Activated CD8-positive, alpha-beta T cell treated with anti-CD3 and anti-CD28 coated beads, Interleukin-2, amount 10 ng/mL, durations not matched to agents 7 days and 5 days (primary cell): ENCODE measurements around the gene KITLG. TPM values are rescaled to one million over a fixed set of nuclear protein-coding genes. Genes with fewer than 3 reads are reported as not detected.

Source experiments
- ATAC-seq: fragments of 150-1000 bp; cut with Tn5 transposase; one replicate; pipeline ENCODE4 v1.10.0; 2021; ENCODE audit warnings: moderate library complexity
- CTCF ChIA-PET: fragments of 350-600 bp; sonication (Branson Sonifier 250); formaldehyde crosslinking; loops from one replicate; lab custom pipeline; 2021; ENCODE audit warnings: antibody characterized with exemption; lab: Charles Lee
- POLR2A ChIA-PET: fragments of 350-600 bp; sonication (Branson Sonifier 250); formaldehyde crosslinking; loops from one replicate; lab custom pipeline; 2021; ENCODE audit warnings: antibody characterized with exemption; lab: Charles Lee
- DNase-seq: peaks from one replicate; pipeline ENCODE4 v3.0.0-alpha.2; 2020
- H3K27ac Mint-ChIP-seq: one replicate; pipeline ENCODE4 v1.8.0; 2021; ENCODE audit warnings: mild to moderate bottlenecking, mixed read lengths
- H3K27me3 Mint-ChIP-seq: one replicate; pipeline ENCODE4 v1.8.0; 2021; ENCODE audit warnings: low read depth, mixed read lengths
- H3K36me3 Mint-ChIP-seq: one replicate; pipeline ENCODE4 v1.8.0; 2021; ENCODE audit warnings: low read depth, mixed read lengths
- H3K4me1 Mint-ChIP-seq: one replicate; pipeline ENCODE4 v1.8.0; 2021; ENCODE audit warnings: low read depth, mixed read lengths
- H3K4me3 Mint-ChIP-seq: one replicate; pipeline ENCODE4 v1.8.0; 2021; ENCODE audit warnings: mild to moderate bottlenecking, mixed read lengths
- H3K9me3 Mint-ChIP-seq: one replicate; pipeline ENCODE4 v1.8.0; 2022; ENCODE audit warnings: mixed read lengths; ENCODE audit not compliant: insufficient read depth
- total RNA-seq, 2 experiments: library from RNA; stranded (reverse); gene quantifications; one replicate each; pipeline ENCODE4 v1.2.3, GENCODE V29; 2021

KITLG gene
- total RNA-seq, 2 experiments from 2014 or later: not detected

- ChIA-PET POLR2A (no interaction called here), CTCF (no interaction called here)
- no peaks in the 10 kb centered on the region for H3K36me3 Mint-ChIP-seq
- ATAC-seq (no peak), DNase-seq (no peak)
- no peak overlapping the region for H3K4me3 Mint-ChIP-seq
- H3K27ac Mint-ChIP-seq: no peak overlapping the region
- H3K9me3 Mint-ChIP-seq: no peaks in the 10 kb centered on the region
- no peaks in the 10 kb centered on the region for H3K27me3 Mint-ChIP-seq
- no peaks in the 10 kb centered on the region for H3K4me1 Mint-ChIP-seq
Observed at GRCh38 chr12:88597365-88597764, 17.1 kb upstream of the KITLG start.

DNA sequence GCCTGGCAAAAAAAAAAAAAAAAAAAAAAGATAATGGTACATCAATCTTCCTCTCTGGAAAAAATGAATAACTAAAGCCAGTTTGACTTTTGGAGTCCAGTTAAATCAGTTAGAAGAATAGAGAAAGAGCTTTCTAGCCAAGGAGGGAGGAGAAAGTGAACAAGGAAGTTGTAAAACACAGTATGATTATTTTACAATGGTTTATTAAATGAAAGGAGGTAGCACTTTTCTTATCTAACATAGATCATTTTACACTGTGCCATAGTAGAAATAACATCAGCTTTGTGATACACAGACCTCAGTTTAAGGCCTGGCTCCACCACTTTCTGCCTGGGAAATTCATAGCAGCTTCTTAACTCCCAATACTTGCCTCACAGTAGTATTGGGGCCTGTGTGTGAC is 15.4 kb upstream of the KITLG start:
- CTCF ChIA-PET: no interaction called here
- Mint-ChIP-seq H3K4me3 (no peak overlapping the region), H3K9me3 (no peaks in the 10 kb centered on the region), H3K27me3 (no peaks in the 10 kb centered on the region), H3K27ac (no peak overlapping the region), H3K36me3 (no peaks in the 10 kb centered on the region), H3K4me1 (no peaks in the 10 kb centered on the region)
- POLR2A ChIA-PET: no interaction called here
- no peak for DNase-seq
- no peak for ATAC-seq

DNA sequence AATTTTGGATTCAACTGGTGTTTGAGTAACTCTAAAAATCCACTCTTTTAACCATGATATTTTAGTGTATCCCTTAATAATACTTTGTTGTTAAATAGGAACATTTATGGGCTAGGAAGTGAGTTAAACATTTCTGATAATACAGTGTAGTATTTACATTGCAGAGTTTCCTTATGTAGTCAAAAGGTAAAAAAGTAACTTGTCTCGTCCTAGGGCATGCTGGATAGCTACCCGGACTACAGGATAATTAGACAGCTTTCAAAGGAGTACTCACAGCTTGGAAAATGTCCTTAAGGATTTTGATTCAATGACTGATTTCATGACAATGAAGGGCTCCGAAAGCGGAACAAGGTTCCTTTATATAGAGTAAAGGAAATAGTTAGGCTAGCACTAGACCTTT is 14.5 kb upstream of the KITLG start:
- Mint-ChIP-seq H3K27me3 (no peaks in the 10 kb centered on the region), H3K36me3 (no peaks in the 10 kb centered on the region), H3K27ac (no peak overlapping the region), H3K4me1 (no peaks in the 10 kb centered on the region), H3K4me3 (no peak overlapping the region), H3K9me3 (no peaks in the 10 kb centered on the region)
- DNase-seq: no peak
- CTCF ChIA-PET: no interaction called here
- POLR2A ChIA-PET: no interaction called here
- ATAC-seq: no peak

- Mint-ChIP-seq H3K27ac (no peak overlapping the region), H3K36me3 (no peaks in the 10 kb centered on the region), H3K4me3 (no peak overlapping the region), H3K9me3 (no peaks in the 10 kb centered on the region), H3K4me1 (no peaks in the 10 kb centered on the region), H3K27me3 (no peaks in the 10 kb centered on the region)
- ChIA-PET CTCF (no interaction called here), POLR2A (no interaction called here)
- DNase-seq (no peak), ATAC-seq (no peak)
Observed at GRCh38 chr12:88591343-88591742, 11.1 kb upstream of the KITLG start.

DNA sequence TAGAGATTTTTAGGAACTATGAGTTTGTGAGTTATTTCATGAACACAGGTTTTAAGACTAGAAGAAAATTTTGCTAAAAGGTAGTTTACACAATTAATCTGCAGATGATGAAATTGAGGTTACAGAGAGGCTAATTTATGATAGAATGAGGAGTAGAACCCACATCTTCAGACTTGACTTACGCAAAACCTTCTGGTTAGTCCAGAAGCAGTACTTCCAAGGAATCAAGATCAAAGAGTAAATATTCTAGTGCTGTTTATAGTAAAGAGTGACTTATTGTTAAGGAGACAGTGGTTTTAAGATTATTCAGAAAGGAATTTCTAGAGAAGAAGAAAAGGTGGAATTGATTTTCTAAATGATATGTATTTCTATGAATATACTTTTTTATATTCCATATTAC is 10.6 kb upstream of the KITLG start:
- H3K36me3 Mint-ChIP-seq: no peaks in the 10 kb centered on the region
- ChIA-PET POLR2A (no interaction called here), CTCF (no interaction called here)
- H3K27ac Mint-ChIP-seq: no peak overlapping the region
- H3K9me3 Mint-ChIP-seq: no peaks in the 10 kb centered on the region
- no peaks in the 10 kb centered on the region for H3K4me1 Mint-ChIP-seq
- H3K4me3 Mint-ChIP-seq: no peak overlapping the region
- ATAC-seq (no peak), DNase-seq (no peak)
- no peaks in the 10 kb centered on the region for H3K27me3 Mint-ChIP-seq

GRCh38 chr12:88585077-88585476 is 4.8 kb upstream of the KITLG start:
- no peaks in the 10 kb centered on the region for H3K36me3 Mint-ChIP-seq
- no peaks in the 10 kb centered on the region for H3K9me3 Mint-ChIP-seq
- ATAC-seq (no peak), DNase-seq (no peak)
- H3K4me3 Mint-ChIP-seq: no peak overlapping the region
- H3K27ac Mint-ChIP-seq: no peak overlapping the region
- peaks cover 15% of the 10 kb centered on the region for H3K27me3 Mint-ChIP-seq
- CTCF ChIA-PET: no interaction called here
- H3K4me1 Mint-ChIP-seq: peaks cover 1% of the 10 kb centered on the region
- POLR2A ChIA-PET: no interaction called here

DNA sequence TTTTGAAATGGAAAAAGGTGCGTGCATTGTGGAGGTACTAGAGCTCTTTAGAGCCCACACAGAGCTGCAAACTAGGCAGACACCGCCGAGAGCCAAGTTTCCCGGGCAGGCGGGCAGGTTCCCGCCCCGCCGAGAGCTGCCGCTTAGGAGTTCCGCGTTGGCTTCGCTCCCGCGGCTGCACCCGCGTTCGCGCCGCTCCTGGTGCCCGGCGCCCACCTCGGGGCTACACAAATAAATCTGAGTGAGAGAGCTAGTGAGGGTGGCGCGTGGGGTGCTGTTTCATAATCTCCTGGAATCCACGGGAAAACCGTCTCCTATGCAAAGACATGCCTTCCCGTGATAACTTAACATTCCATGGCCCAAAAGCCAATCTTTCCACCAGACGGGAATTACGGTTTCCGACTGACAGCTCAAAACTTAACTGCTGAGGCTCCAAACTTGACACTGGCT is 645 bp downstream of the KITLG start:
- no peaks in the 10 kb centered on the region for H3K36me3 Mint-ChIP-seq
- H3K4me1 Mint-ChIP-seq: peaks cover 8% of the 10 kb centered on the region
- POLR2A ChIA-PET: no interaction called here
- CTCF ChIA-PET: no interaction called here
- ATAC-seq: no peak
- no peak overlapping the region for H3K27ac Mint-ChIP-seq
- H3K27me3 Mint-ChIP-seq: peaks cover 42% of the 10 kb centered on the region
- H3K4me3 Mint-ChIP-seq: peak overlapping the region; percentile 61
- no peak for DNase-seq
- H3K9me3 Mint-ChIP-seq: no peaks in the 10 kb centered on the region

DNA sequence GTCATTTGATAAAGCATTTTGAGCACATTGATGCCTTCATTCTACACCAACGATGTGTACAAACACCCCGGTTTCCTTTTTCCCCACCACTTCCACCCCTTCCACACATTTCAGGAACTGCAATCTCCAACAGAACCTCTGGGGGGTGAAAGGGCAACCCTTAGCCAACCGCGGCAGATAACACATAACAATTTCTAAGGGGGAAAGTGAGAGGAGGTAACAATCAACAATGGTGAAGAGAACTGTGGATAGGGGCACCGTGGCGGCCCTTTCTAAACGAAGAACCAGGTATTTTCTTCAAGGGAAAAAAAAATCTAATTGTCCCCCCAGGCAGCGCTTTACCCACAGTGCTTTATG is 1.1 kb downstream of the KITLG start:
- H3K27me3 Mint-ChIP-seq: peaks cover 41% of the 10 kb centered on the region
- ATAC-seq: no peak
- no peaks in the 10 kb centered on the region for H3K9me3 Mint-ChIP-seq
- peaks cover 8% of the 10 kb centered on the region for H3K4me1 Mint-ChIP-seq
- no peaks in the 10 kb centered on the region for H3K36me3 Mint-ChIP-seq
- no peak overlapping the region for H3K27ac Mint-ChIP-seq
- POLR2A ChIA-PET: no interaction called here
- CTCF ChIA-PET: no interaction called here
- H3K4me3 Mint-ChIP-seq: no peak overlapping the region
- no peak for DNase-seq

DNA sequence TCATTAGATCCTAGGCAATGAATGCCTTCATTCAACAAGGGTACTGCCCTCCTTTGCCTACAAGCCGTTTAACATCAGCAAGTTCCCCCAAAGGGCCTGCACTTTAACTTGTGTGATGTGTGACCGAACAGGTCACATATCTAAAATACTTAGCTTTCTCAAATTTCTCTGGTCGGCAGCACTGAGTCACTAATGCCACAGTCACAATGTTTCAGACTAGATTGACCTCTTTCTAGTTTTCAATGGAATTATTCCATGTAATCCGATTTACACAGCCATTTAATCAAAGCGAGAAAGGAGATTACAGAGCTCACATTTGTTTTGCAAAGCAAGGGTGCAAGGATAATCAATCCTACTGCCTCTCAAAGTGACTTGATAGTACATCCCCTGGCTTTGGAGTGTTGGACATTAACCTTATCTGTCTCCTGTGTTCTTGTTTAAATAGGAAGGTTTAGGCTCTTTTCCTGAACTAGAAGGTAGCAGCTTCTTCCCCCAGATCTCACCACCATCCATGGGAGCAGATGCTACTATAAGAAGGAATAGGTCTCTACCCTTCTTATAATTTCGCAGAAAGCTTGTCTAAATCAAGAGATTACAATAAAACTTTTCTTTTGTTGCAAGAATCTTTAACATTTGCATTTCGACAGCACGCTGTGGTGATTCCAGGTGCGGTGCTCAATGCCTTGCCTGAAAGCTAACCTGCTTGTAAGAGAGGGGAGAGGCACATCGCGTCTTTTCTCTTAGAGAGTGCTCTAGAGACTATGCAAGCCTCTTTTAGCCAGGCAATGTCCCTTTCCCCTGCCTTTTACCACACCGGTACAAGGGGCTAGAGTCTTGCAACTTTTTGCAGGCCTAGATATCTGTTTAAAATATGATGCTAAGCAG is 1.8 kb downstream of the KITLG start:
- H3K9me3 Mint-ChIP-seq: no peaks in the 10 kb centered on the region
- H3K4me3 Mint-ChIP-seq: no peak overlapping the region
- POLR2A ChIA-PET: no interaction called here
- H3K36me3 Mint-ChIP-seq: no peaks in the 10 kb centered on the region
- no peak overlapping the region for H3K27ac Mint-ChIP-seq
- peaks cover 8% of the 10 kb centered on the region for H3K4me1 Mint-ChIP-seq
- CTCF ChIA-PET: no interaction called here
- ATAC-seq (no peak), DNase-seq (no peak)
- peaks cover 39% of the 10 kb centered on the region for H3K27me3 Mint-ChIP-seq

- CTCF ChIA-PET: no interaction called here
- H3K27me3 Mint-ChIP-seq: peaks cover 35% of the 10 kb centered on the region
- H3K27ac Mint-ChIP-seq: no peak overlapping the region
- POLR2A ChIA-PET: no interaction called here
- H3K36me3 Mint-ChIP-seq: no peaks in the 10 kb centered on the region
- H3K9me3 Mint-ChIP-seq: no peaks in the 10 kb centered on the region
- H3K4me3 Mint-ChIP-seq: no peak overlapping the region
- no peak for DNase-seq
- H3K4me1 Mint-ChIP-seq: peaks cover 8% of the 10 kb centered on the region
- no peak for ATAC-seq
Observed at GRCh38 chr12:88577537-88577936, 2.7 kb downstream of the KITLG start.

DNA sequence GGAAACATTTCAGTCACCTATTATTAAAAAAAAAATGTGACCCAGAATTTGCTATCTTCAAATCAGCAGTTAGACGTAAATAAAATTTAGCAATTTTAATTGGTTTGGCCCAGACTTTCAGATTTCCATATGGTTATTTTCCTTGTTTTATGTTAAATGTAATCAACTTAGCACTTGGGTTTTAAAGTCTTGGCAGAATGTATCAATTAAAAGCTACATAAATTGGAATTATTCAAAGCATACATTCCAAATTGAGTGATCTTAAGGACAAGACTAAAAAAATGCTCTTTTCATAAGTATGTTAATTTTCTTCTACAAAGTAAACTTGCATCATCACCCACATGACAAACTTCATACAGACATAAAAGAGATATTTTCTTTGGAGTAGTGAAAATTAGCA is 3.4 kb downstream of the KITLG start:
- peaks cover 8% of the 10 kb centered on the region for H3K4me1 Mint-ChIP-seq
- ATAC-seq: no peak
- POLR2A ChIA-PET: no interaction called here

GRCh38 chr12:88575361-88575970 is 4.8 kb downstream of the KITLG start:
- peaks cover 33% of the 10 kb centered on the region for H3K27me3 Mint-ChIP-seq
- H3K4me1 Mint-ChIP-seq: peaks cover 8% of the 10 kb centered on the region
- DNase-seq: no peak
- H3K27ac Mint-ChIP-seq: no peak overlapping the region
- H3K36me3 Mint-ChIP-seq: no peaks in the 10 kb centered on the region
- POLR2A ChIA-PET: no interaction called here
- H3K4me3 Mint-ChIP-seq: no peak overlapping the region
- H3K9me3 Mint-ChIP-seq: no peaks in the 10 kb centered on the region
- CTCF ChIA-PET: no interaction called here
- no peak for ATAC-seq

More for the DNA sequence above, 3.4 kb downstream of the KITLG start:
- Mint-ChIP-seq H3K27me3 (peaks cover 35% of the 10 kb centered on the region), H3K4me3 (no peak overlapping the region), H3K9me3 (no peaks in the 10 kb centered on the region), H3K36me3 (no peaks in the 10 kb centered on the region), H3K27ac (no peak overlapping the region)
- CTCF ChIA-PET: no interaction called here
- no peak for DNase-seq
